ENCODE measurements around the gene EOLA2. TPM values are rescaled to one million over a fixed set of nuclear protein-coding genes. Genes with fewer than 3 reads are reported as not detected.

Gene EOLA2
- total and polyA plus RNA-seq, 2 donors (not counting 3 experiments of a cell fraction or from before 2014, with no cell fraction given), result 24.3 to 33.0 TPM

- Histone ChIP-seq H3K36me3 (ENCODE audit: control insufficient read depth in 2 of 2, extremely low read depth in 1 of 2, insufficient read depth in 2 of 2, low read length in 2 of 2) (no peaks in the 10 kb centered on the region), H3K27ac (ENCODE audit: insufficient read depth, low read depth, low read length) (no peak overlapping the region), H3K4me3 (replicated peaks in 1 of 3; ENCODE audit: insufficient read depth in 1 of 3, low read depth in 1 of 3, low read length in 3 of 3) (no peak overlapping the region), H3K79me2 (ENCODE audit: control insufficient read depth, insufficient read depth, low read length) (no peaks in the 10 kb centered on the region), H4K20me1 (replicated peaks; ENCODE audit: control insufficient read depth, extremely low read depth, insufficient read depth, low read length) (no peaks in the 10 kb centered on the region), H3K4me2 (ENCODE audit: insufficient read depth, low read length) (no peak overlapping the region), H3K9me3 (replicated peaks; ENCODE audit: control insufficient read depth, insufficient read depth, low read length) (no peaks in the 10 kb centered on the region), H2AFZ (ENCODE audit: low read depth, low read length) (no peak overlapping the region), H3K4me1 (ENCODE audit: control insufficient read depth, extremely low read depth, insufficient read depth, low read length) (no peaks in the 10 kb centered on the region), H3K9ac (replicated peaks; ENCODE audit: extremely low read depth, insufficient read depth, low read length) (no peak overlapping the region), H3K9me1 (replicated peaks; ENCODE audit: control insufficient read depth, extremely low read depth, insufficient read depth, low read length) (no peaks in the 10 kb centered on the region), H3K27me3 (ENCODE audit: control insufficient read depth in 2 of 2, insufficient read depth in 2 of 2, low read length in 2 of 2) (no peaks in the 10 kb centered on the region)
- dilution Hi-C loops (cut with MboI; ENCODE audit: extremely low pct_ligation_motif_present, low sequenced_read_pairs) (no loop called here), intact Hi-C loops (cut with micrococcal nuclease) (no loop called here)
- BruUV-seq (replicated peaks), result no TSS peak
- FAIRE-seq, result no peak
- TF ChIP-seq MYC (IDR thresholded peaks at IDR 0.05; ENCODE audit: low read depth, low read length), result no peak
- no peak for TF ChIP-seq MAX (IDR thresholded peaks at IDR 0.05; ENCODE audit: insufficient read depth, insufficient read length)
- TF ChIP-seq JUN (IDR thresholded peaks at IDR 0.05; ENCODE audit: borderline replicate concordance, insufficient read depth, insufficient read length, low read depth), result no peak
- no peak for TF ChIP-seq FOS (IDR thresholded peaks at IDR 0.05; ENCODE audit: borderline replicate concordance, insufficient read depth, low read length)
- TF ChIP-seq EZH2 (IDR thresholded peaks at IDR 0.05; ENCODE audit: borderline replicate concordance, low read depth, low read length, severe bottlenecking), result no peak
- no peak for TF ChIP-seq CTCF (IDR thresholded peaks at IDR 0.05; ENCODE audit: extremely low read depth in 1 of 2, insufficient read depth in 1 of 2, low read depth in 1 of 2, low read length in 2 of 2)
- ChIA-PET CTCF (no interaction called here), POLR2A (no interaction called here)
- DNase-seq (ENCODE audit: low read depth, low spot score), result no peak
Observed at GRCh38 chrX:149979126-149979644, 40.9 kb upstream of the EOLA2 start.
